ENCODE results near the gene SCD5.

- TF ChIP-seq CTCF (IDR thresholded peaks at IDR 0.05) (no peak), MAX (IDR thresholded peaks at IDR 0.05) (no peak), KDM1A (IDR thresholded peaks at IDR 0.05; ENCODE audit: low read depth) (no peak), MYC (IDR thresholded peaks at IDR 0.05; ENCODE audit: borderline replicate concordance, low read length) (no peak)
Observed at GRCh38 chr4:82587826-82588540, 210.6 kb downstream of the SCD5 start.

Data from A549 (cell line).